Measurements from ENCODE around the gene GRIFIN.

- TF ChIP-seq CTCF (conservative IDR thresholded peaks at IDR 0.05; ENCODE audit: low read length) (no peak), EZH2phosphoT487 (IDR thresholded peaks at IDR 0.05; ENCODE audit: borderline replicate concordance, low read depth, low read length) (no peak)
Observed at GRCh38 chr7:2470204-2471021, 5.8 kb downstream of the GRIFIN start.
